ENCODE measurements around the gene NPPC. TPM values are rescaled to one million over a fixed set of nuclear protein-coding genes. Genes with fewer than 3 reads are reported as not detected.

The NPPC gene
- polyA plus RNA-seq, 3 donors: not detected

DNA sequence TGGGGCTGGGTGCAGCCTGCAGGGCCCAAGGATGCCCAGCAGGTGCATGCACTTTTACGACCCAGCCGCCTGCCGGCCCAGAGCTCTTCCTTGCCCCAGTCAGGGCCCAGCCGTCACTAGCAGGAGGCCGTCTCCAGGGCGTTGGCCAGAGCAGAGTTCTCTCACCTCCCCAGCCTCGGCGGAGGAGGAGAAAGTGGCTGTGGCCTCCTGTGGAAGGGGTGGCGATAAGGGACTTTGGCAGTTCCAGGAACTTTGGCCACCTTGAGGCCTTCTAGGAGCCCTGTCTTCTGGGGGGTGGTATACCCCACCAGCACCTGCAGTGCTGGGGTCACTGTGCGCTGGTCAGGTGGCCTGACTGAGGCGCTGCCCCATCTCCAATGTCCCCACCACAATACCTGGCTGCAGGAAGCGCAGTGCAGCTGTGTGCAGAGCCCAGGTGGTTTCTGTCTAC lies 22.0 kb downstream of the NPPC start:
- H3K4me3 Mint-ChIP-seq: no peak overlapping the region
- no peaks in the 10 kb centered on the region for H3K27me3 ChIP-seq (ENCODE audit: control insufficient read depth in 2 of 2, insufficient read depth in 2 of 2, low read length in 2 of 2)
- WGBS (ENCODE audit: insufficient coverage): 71% methylated on average over 4 of the region's 12 CpGs
- H3K27ac Mint-ChIP-seq: no peak overlapping the region
- no peaks in the 10 kb centered on the region for H4K20me1 ChIP-seq (ENCODE audit: insufficient read depth, low read length)
- no peak overlapping the region for H3K4me3 ChIP-seq (replicated peaks in 1 of 3; ENCODE audit: low read depth in 2 of 3, low read length in 3 of 3)
- DNase-seq: no peak
- no peak overlapping the region for H3K27ac ChIP-seq (ENCODE audit: low read depth in 1 of 2, low read length in 2 of 2)
- H3K27me3 Mint-ChIP-seq (ENCODE audit: low read depth in 3 of 3): peaks cover 2 to 14% (median 8%) of the 10 kb centered on the region in 3 donors
- no peaks in the 10 kb centered on the region for H3K4me1 ChIP-seq (ENCODE audit: control insufficient read depth in 1 of 2, insufficient read depth in 2 of 2, low read length in 2 of 2)
- no peaks in the 10 kb centered on the region for H3K79me2 ChIP-seq (ENCODE audit: insufficient read depth, low read length)
- peaks cover 2% of the 10 kb centered on the region for H3K4me1 Mint-ChIP-seq
- no peak overlapping the region for H3K4me2 ChIP-seq (replicated peaks; ENCODE audit: extremely low read depth, low read length, poor library complexity, severe bottlenecking)
- intact Hi-C loops (cut with micrococcal nuclease): no loop called here
- TF ChIP-seq, protein P1, sequence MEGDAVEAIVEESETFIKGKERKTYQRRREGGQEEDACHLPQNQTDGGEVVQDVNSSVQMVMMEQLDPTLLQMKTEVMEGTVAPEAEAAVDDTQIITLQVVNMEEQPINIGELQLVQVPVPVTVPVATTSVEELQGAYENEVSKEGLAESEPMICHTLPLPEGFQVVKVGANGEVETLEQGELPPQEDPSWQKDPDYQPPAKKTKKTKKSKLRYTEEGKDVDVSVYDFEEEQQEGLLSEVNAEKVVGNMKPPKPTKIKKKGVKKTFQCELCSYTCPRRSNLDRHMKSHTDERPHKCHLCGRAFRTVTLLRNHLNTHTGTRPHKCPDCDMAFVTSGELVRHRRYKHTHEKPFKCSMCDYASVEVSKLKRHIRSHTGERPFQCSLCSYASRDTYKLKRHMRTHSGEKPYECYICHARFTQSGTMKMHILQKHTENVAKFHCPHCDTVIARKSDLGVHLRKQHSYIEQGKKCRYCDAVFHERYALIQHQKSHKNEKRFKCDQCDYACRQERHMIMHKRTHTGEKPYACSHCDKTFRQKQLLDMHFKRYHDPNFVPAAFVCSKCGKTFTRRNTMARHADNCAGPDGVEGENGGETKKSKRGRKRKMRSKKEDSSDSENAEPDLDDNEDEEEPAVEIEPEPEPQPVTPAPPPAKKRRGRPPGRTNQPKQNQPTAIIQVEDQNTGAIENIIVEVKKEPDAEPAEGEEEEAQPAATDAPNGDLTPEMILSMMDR (IDR thresholded peaks at IDR 0.05): no peak
- H3K9me3 ChIP-seq (replicated peaks in 1 of 2; ENCODE audit: control insufficient read depth in 1 of 2, insufficient read depth in 1 of 2, low read length in 2 of 2): no peaks in the 10 kb centered on the region
- H3K9me3 Mint-ChIP-seq: no peaks in the 10 kb centered on the region
- H2AFZ ChIP-seq (ENCODE audit: insufficient read depth, low read depth, low read length, poor library complexity, severe bottlenecking): no peak overlapping the region
- H3K36me3 Mint-ChIP-seq: no peaks in the 10 kb centered on the region
- H3K9ac ChIP-seq (ENCODE audit: insufficient read depth, low read length, poor library complexity, severe bottlenecking): no peak overlapping the region
- H3K36me3 ChIP-seq (replicated peaks in 1 of 2; ENCODE audit: control insufficient read depth in 1 of 2, insufficient read depth in 2 of 2, low read length in 2 of 2): no peaks in the 10 kb centered on the region

DNA sequence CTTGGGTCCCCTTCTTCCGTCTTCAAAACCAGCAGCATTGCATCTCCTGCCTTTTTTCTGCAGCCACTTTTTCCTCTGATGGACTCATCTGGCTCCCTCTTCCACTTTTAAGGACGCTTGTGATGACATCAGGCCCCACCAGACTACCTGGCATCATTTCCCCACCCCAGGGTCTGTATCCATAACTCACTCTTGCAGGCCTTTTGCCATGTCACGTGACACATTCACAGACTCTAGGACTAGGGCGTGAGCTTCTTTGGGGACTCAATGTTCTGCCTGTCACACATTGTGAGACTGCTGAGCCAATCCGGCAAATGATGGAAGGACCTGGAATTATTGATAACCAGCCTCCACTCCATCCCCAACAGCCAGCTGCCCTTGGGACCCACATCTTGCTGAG lies 23.6 kb downstream of the NPPC start:
- Histone ChIP-seq H3K27ac (ENCODE audit: low read depth in 1 of 2, low read length in 2 of 2) (no peak overlapping the region), H3K79me2 (ENCODE audit: insufficient read depth, low read length) (no peaks in the 10 kb centered on the region), H4K20me1 (ENCODE audit: insufficient read depth, low read length) (no peaks in the 10 kb centered on the region), H3K36me3 (replicated peaks in 1 of 2; ENCODE audit: control insufficient read depth in 1 of 2, insufficient read depth in 2 of 2, low read length in 2 of 2) (no peaks in the 10 kb centered on the region), H3K27me3 (ENCODE audit: control insufficient read depth in 2 of 2, insufficient read depth in 2 of 2, low read length in 2 of 2) (no peaks in the 10 kb centered on the region), H3K9me3 (replicated peaks in 1 of 2; ENCODE audit: control insufficient read depth in 1 of 2, insufficient read depth in 1 of 2, low read length in 2 of 2) (no peaks in the 10 kb centered on the region), H3K4me1 (ENCODE audit: control insufficient read depth in 1 of 2, insufficient read depth in 2 of 2, low read length in 2 of 2) (no peaks in the 10 kb centered on the region), H3K4me2 (replicated peaks; ENCODE audit: extremely low read depth, low read length, poor library complexity, severe bottlenecking) (no peak overlapping the region), H3K9ac (ENCODE audit: insufficient read depth, low read length, poor library complexity, severe bottlenecking) (no peak overlapping the region), H3K4me3 (replicated peaks in 1 of 3; ENCODE audit: low read depth in 2 of 3, low read length in 3 of 3) (no peak overlapping the region), H2AFZ (ENCODE audit: insufficient read depth, low read depth, low read length, poor library complexity, severe bottlenecking) (no peak overlapping the region)
- intact Hi-C loops (cut with micrococcal nuclease): no loop called here
- Mint-ChIP-seq H3K4me1 (peaks cover 2% of the 10 kb centered on the region), H3K27ac (no peak overlapping the region), H3K4me3 (no peak overlapping the region), H3K27me3 (ENCODE audit: low read depth in 3 of 3) (peaks cover 2 to 14% (median 8%) of the 10 kb centered on the region in 3 donors), H3K36me3 (no peaks in the 10 kb centered on the region), H3K9me3 (no peaks in the 10 kb centered on the region)
- TF ChIP-seq, protein P1 (IDR thresholded peaks at IDR 0.05): no peak
- DNase-seq: no peak
- 82% methylated on average over 5 of the region's 5 CpGs for WGBS (ENCODE audit: insufficient coverage)

All from CD14-positive monocyte (primary cell).